PC-3 (cell line): ENCODE results near the gene TAF3.

Source experiments
- EZH2 ChIP-seq: fragments of 300-600 bp; sonication (generic); IDR thresholded peaks from one replicate; pipeline ENCODE4 v1.6.1; 2017; ENCODE audit warnings: antibody characterized with exemption, mild to moderate bottlenecking, low read length; ENCODE audit not compliant: unreplicated experiment
- EZH2phosphoT487 ChIP-seq: fragments of 300-600 bp; sonication (generic); IDR thresholded peaks from 2 replicates; pipeline ENCODE4 v1.6.1; 2018; ENCODE audit warnings: mild to moderate bottlenecking, antibody characterized with exemption, low read length, borderline replicate concordance
- TF ChIP-seq, protein P1 (sequence below): fragments of 300-600 bp; sonication (generic); conservative IDR thresholded peaks from 2 replicates; pipeline ENCODE4 v1.5.1; 2017; ENCODE audit warnings: antibody characterized with exemption, low read depth, mild to moderate bottlenecking, low read length

- TF ChIP-seq, protein P1, sequence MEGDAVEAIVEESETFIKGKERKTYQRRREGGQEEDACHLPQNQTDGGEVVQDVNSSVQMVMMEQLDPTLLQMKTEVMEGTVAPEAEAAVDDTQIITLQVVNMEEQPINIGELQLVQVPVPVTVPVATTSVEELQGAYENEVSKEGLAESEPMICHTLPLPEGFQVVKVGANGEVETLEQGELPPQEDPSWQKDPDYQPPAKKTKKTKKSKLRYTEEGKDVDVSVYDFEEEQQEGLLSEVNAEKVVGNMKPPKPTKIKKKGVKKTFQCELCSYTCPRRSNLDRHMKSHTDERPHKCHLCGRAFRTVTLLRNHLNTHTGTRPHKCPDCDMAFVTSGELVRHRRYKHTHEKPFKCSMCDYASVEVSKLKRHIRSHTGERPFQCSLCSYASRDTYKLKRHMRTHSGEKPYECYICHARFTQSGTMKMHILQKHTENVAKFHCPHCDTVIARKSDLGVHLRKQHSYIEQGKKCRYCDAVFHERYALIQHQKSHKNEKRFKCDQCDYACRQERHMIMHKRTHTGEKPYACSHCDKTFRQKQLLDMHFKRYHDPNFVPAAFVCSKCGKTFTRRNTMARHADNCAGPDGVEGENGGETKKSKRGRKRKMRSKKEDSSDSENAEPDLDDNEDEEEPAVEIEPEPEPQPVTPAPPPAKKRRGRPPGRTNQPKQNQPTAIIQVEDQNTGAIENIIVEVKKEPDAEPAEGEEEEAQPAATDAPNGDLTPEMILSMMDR, result peak; percentile 62
- no peak for TF ChIP-seq EZH2
- TF ChIP-seq EZH2phosphoT487, result no peak
Observed at GRCh38 chr10:7872041-7872442, 53.7 kb downstream of the TAF3 start.
